ENCODE data around the gene SNAPIN. TPM values are rescaled to one million over a fixed set of nuclear protein-coding genes. Genes with fewer than 3 reads are reported as not detected.

SNAPIN gene
- total RNA-seq, 1 donor from 2014 or later = 15.1 TPM

DNA sequence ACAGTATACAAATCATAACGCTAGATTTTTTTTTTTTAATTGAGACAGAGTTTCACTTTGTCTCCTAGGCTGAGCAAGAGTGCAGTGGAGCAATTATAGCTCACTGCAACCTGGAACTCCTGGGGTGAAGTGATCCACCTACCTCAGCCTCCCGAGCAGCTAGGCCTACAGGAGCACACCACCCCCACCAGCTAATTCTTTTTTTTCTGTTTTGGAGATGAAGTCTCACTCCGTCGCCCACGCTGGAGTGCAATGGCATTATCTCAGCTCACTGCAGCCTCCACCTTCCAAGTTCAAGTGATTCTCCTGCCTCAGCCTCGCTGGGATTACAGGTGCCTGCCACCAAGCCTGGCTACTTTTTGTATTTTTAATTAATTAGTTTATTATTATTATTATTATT is 41.3 kb downstream of the SNAPIN start:
- ATAC-seq = no peak
- no peak for DNase-seq (ENCODE audit: low spot score)

- no peak for DNase-seq (ENCODE audit: low spot score)
- no peak for ATAC-seq
These were observed 47.0 kb downstream of the SNAPIN start for GRCh38 chr1:153705484-153705883.

- DNase-seq (ENCODE audit: low spot score) (no peak), ATAC-seq (no peak)
These were observed 52.5 kb downstream of the SNAPIN start for GRCh38 chr1:153711026-153711425.

Other genes with a start within 250 kb of the SNAPIN start
- gene S100A7A, start 242.2 kb upstream of the SNAPIN start, total RNA-seq = not detected
- gene S100A7, start 198.1 kb upstream of the SNAPIN start, total RNA-seq = not detected
- 13.9 TPM for gene S100A6, start 122.7 kb upstream of the SNAPIN start, total RNA-seq
- gene S100A5, start 117.8 kb upstream of the SNAPIN start, total RNA-seq = not detected
- gene S100A4, start 112.9 kb upstream of the SNAPIN start, total RNA-seq = 7.1 TPM
- gene S100A3, start 109.4 kb upstream of the SNAPIN start, total RNA-seq = not detected
- 0.55 TPM for gene S100A2, start 92.9 kb upstream of the SNAPIN start, total RNA-seq
- 57.4 TPM for gene S100A16, start 45.6 kb upstream of the SNAPIN start, total RNA-seq
- 4.9 TPM for gene S100A14, start 42.4 kb upstream of the SNAPIN start, total RNA-seq
- gene S100A13, start 31.2 kb upstream of the SNAPIN start, total RNA-seq = 10.2 TPM
- 1.7 TPM for gene S100A1, start 30.3 kb upstream of the SNAPIN start, total RNA-seq
- 24.5 TPM for gene CHTOP, start 24.6 kb upstream of the SNAPIN start, total RNA-seq
- gene ILF2, start 12.3 kb downstream of the SNAPIN start, total RNA-seq = 33.2 TPM
- gene NPR1, start 20.0 kb downstream of the SNAPIN start, total RNA-seq = 7.1 TPM
- 21.9 TPM for gene INTS3, start 69.3 kb downstream of the SNAPIN start, total RNA-seq
- 60.7 TPM for gene SLC27A3, start 116.7 kb downstream of the SNAPIN start, total RNA-seq

Measured in left lobe of liver (tissue), 2 donors.